OCI-LY3 (cell line): ENCODE measurements around the gene DDX28.
"Not testable (repeated sequence)": the region's sequence is repeated elsewhere in the genome, so short reads cannot be mapped to it uniquely, and the experiment has no call there.

Experiments used
- H2AFZ ChIP-seq: fragments of 200-600, 300-600 bp; shearing (Covaris generic); 2 replicates; pipeline ENCODE4 v1.6.0; 2014; ENCODE audit warnings: antibody characterized with exemption, low read depth, low read length
- H3K27ac ChIP-seq: fragments of 200-600, 300-600 bp; sonication (generic); 2 replicates; pipeline ENCODE4 v1.5.1; 2014; ENCODE audit warnings: mild to moderate bottlenecking, low read length, moderate library complexity, mixed read lengths
- H3K27me3 ChIP-seq: fragments of 200-600, 300-600 bp; sonication (generic); 2 replicates; pipeline ENCODE4 v1.6.1; 2014; ENCODE audit warnings: low read depth, low read length, mixed read lengths
- H3K36me3 ChIP-seq: fragments of 200-600, 300-600 bp; sonication (generic); replicated peaks from 2 replicates; pipeline ENCODE3; 2014; ENCODE audit warnings: low read depth, low read length, mixed read lengths
- H3K4me1 ChIP-seq: fragments of 300-600, 200-600 bp; sonication (generic); 2 replicates; pipeline ENCODE4 v1.6.1; 2014; ENCODE audit warnings: low read length, mixed read lengths
- H3K4me2 ChIP-seq: fragments of 200-600, 300-600 bp; sonication (generic); 2 replicates; pipeline ENCODE4 v1.6.1; 2014; ENCODE audit warnings: low read length, mixed read lengths
- H3K4me3 ChIP-seq: fragments of 300-600, 200-600 bp; sonication (generic); 2 replicates; pipeline ENCODE4 v1.5.1; 2014; ENCODE audit warnings: antibody characterized with exemption, mild to moderate bottlenecking, low read length, moderate library complexity
- H3K79me2 ChIP-seq: fragments of 300-600, 200-600 bp; shearing (Covaris generic); 2 replicates; pipeline ENCODE4 v1.6.1; 2014; ENCODE audit warnings: mild to moderate bottlenecking, low read length, mixed read lengths
- H3K9ac ChIP-seq: fragments of 300-600, 200-600 bp; shearing (Covaris generic); 2 replicates; pipeline ENCODE4 v1.6.0; 2014; ENCODE audit warnings: mild to moderate bottlenecking, low read length, moderate library complexity
- H3K9me3 ChIP-seq: fragments of 200-600, 300-600 bp; shearing (Covaris generic); 2 replicates; pipeline ENCODE4 v1.6.1; 2014; ENCODE audit warnings: low read length, mixed read lengths; ENCODE audit not compliant: insufficient read depth
- H4K20me1 ChIP-seq: fragments of 200-600, 300-600 bp; sonication (generic); 2 replicates; pipeline ENCODE4 v1.6.1; 2016; ENCODE audit warnings: low read length, mixed read lengths; ENCODE audit not compliant: insufficient read depth
- CTCF ChIP-seq: fragments of 200-600, 300-600 bp; sonication (generic); IDR thresholded peaks from 2 replicates; pipeline ENCODE4 v1.5.1; 2014; ENCODE audit warnings: antibody characterized with exemption, low read length, low read depth
- EZH2phosphoT487 ChIP-seq: fragments of 200-600 bp; shearing (Covaris generic); IDR thresholded peaks from 2 replicates; pipeline ENCODE4 v1.6.1; 2018; ENCODE audit warnings: antibody characterized with exemption, mixed run types, low read depth

Gene DDX28

GRCh38 chr16:68015681-68016080 lies 7.4 kb downstream of the DDX28 start, which contains the start of gene DPEP2NB:
DPEP2NB (minus strand) TSS chr16:68015911; CDS start chr16:68015770, 141 bp downstream.
- H3K27ac ChIP-seq = no peak within 1 kb of the TSS
- H3K4me2 ChIP-seq = no peak within 1 kb of the TSS
- H3K27me3 ChIP-seq = no peaks in the 10 kb centered on the region
- H2AFZ ChIP-seq = no peak within 1 kb of the TSS
- TF ChIP-seq CTCF = no peak
- no peak for TF ChIP-seq EZH2phosphoT487
- no peak within 1 kb of the TSS for H3K4me3 ChIP-seq
- H4K20me1 ChIP-seq = no peaks in the 10 kb centered on the region
- H3K9me3 ChIP-seq = no peaks in the 10 kb centered on the region
- no peaks in the 10 kb centered on the region for H3K79me2 ChIP-seq
- H3K9ac ChIP-seq = no peak within 1 kb of the TSS
- no peaks in the 10 kb centered on the region for H3K36me3 ChIP-seq
- no peaks in the 10 kb centered on the region for H3K4me1 ChIP-seq

GRCh38 chr16:68013440-68013839 lies 9.6 kb downstream of the DDX28 start:
- Histone ChIP-seq H3K9ac (no peak overlapping the region), H3K79me2 (no peaks in the 10 kb centered on the region), H3K9me3 (no peaks in the 10 kb centered on the region), H3K4me1 (no peaks in the 10 kb centered on the region), H3K36me3 (no peaks in the 10 kb centered on the region), H4K20me1 (no peaks in the 10 kb centered on the region), H2AFZ (no peak overlapping the region), H3K4me2 (no peak overlapping the region), H3K27ac (no peak overlapping the region), H3K27me3 (no peaks in the 10 kb centered on the region), H3K4me3 (no peak overlapping the region)
- TF ChIP-seq CTCF (no peak), EZH2phosphoT487 (no peak)

- H3K4me2 ChIP-seq, H3K36me3 ChIP-seq, H3K4me1 ChIP-seq, H2AFZ ChIP-seq, H3K27me3 ChIP-seq, H4K20me1 ChIP-seq, H3K4me3 ChIP-seq, H3K27ac ChIP-seq, H3K79me2 ChIP-seq, H3K9me3 ChIP-seq, H3K9ac ChIP-seq: not testable (repeated sequence)
Observed at GRCh38 chr16:68009872-68010271, 13.2 kb downstream of the DDX28 start.

- H3K4me2 ChIP-seq = no peak overlapping the region
- TF ChIP-seq CTCF = no peak
- H4K20me1 ChIP-seq = no peaks in the 10 kb centered on the region
- no peak overlapping the region for H3K4me3 ChIP-seq
- H3K4me1 ChIP-seq = 0 out of 2 replicates have a peak, but pooled peaks cover 3% of the 10 kb centered on the region
- H3K9ac ChIP-seq = no peak overlapping the region
- H3K27ac ChIP-seq = no peak overlapping the region
- H3K36me3 ChIP-seq = no peaks in the 10 kb centered on the region
- H3K27me3 ChIP-seq = no peaks in the 10 kb centered on the region
- no peaks in the 10 kb centered on the region for H3K79me2 ChIP-seq
- no peaks in the 10 kb centered on the region for H3K9me3 ChIP-seq
- H2AFZ ChIP-seq = no peak overlapping the region
Observed at GRCh38 chr16:68009157-68009735, 13.8 kb downstream of the DDX28 start.
